Endothelial cell of umbilical vein (primary cell): ENCODE measurements around the gene TTC9B. TPM values are rescaled to one million over a fixed set of nuclear protein-coding genes. Genes with fewer than 3 reads are reported as not detected.

ENCODE experiments used
- BruUV-seq: library from RNA; stranded (reverse); fragments of 400-500 nt; replicated peaks from 2 replicates; lab custom pipeline; 2021; lab: Mats Ljungman, UMichigan
- CTCF ChIA-PET: fragments of 300-600, 350-600 bp; sonication (Branson Sonifier 250); formaldehyde crosslinking; loops from one replicate; lab custom pipeline; 2021; ENCODE audit warnings: antibody characterized with exemption, inconsistent platforms; lab: Charles Lee
- POLR2A ChIA-PET: fragments of 300-600, 350-600 bp; sonication (Branson Sonifier 250); formaldehyde crosslinking; loops from one replicate; lab custom pipeline; 2021; ENCODE audit warnings: antibody characterized with exemption, inconsistent platforms; lab: Charles Lee
- DNase-seq: peaks from one replicate; pipeline ENCODE4 v3.0.0-alpha.2; 2011; ENCODE audit warnings: low read depth, low spot score
- FAIRE-seq: peaks from 2 replicates; lab custom pipeline; 2011; peaks lifted over from hg19 to GRCh38; lab: Jason Lieb, UNC
- H2AFZ ChIP-seq: 2 replicates; pipeline ENCODE4 v1.6.0; 2012; ENCODE audit warnings: low read depth, low read length, control low read depth, inconsistent platforms
- H3K27ac ChIP-seq: 2 replicates; pipeline ENCODE4 v1.5.1; 2011; ENCODE audit warnings: low read depth, mild to moderate bottlenecking, control low read depth, low read length, moderate library complexity; ENCODE audit not compliant: insufficient read depth
- H3K27me3 ChIP-seq, 2 experiments: 2 replicates each; pipeline versions ENCODE4 v1.6.0 to v1.6.1; 2011; ENCODE audit warnings: low read length in 2 of 2, mixed read lengths in 1 of 2; ENCODE audit not compliant: control insufficient read depth in 2 of 2, insufficient read depth in 2 of 2
- H3K36me3 ChIP-seq, 2 experiments: 2 replicates in 1 of 2; 3 replicates in 1 of 2; pipeline ENCODE4 v1.5.1; 2011; ENCODE audit warnings: low read length in 2 of 2, mild to moderate bottlenecking in 1 of 2, moderate library complexity in 1 of 2; ENCODE audit not compliant: control insufficient read depth in 2 of 2, insufficient read depth in 2 of 2; ENCODE audit errors: extremely low read depth in 1 of 2
- H3K4me1 ChIP-seq: 3 replicates; pipeline ENCODE4 v1.5.1; 2011; ENCODE audit warnings: mild to moderate bottlenecking, low read length; ENCODE audit not compliant: control insufficient read depth, insufficient read depth; ENCODE audit errors: extremely low read depth
- H3K4me2 ChIP-seq: 2 replicates; pipeline ENCODE4 v1.6.1; 2011; ENCODE audit warnings: low read length, control low read depth, mixed read lengths; ENCODE audit not compliant: insufficient read depth
- H3K4me3 ChIP-seq, 3 experiments: fragments of 200-600 bp in 1 of 3; sonication (generic), shearing (Covaris generic) in 1 of 3; replicated peaks in 1 of 3; 2 replicates each; pipeline ENCODE4 v1.5.1; 2011 to 2016; ENCODE audit warnings: control low read depth in 3 of 3, low read length in 3 of 3, mild to moderate bottlenecking in 2 of 3, inconsistent platforms in 1 of 3, low read depth in 1 of 3, moderate library complexity in 1 of 3; ENCODE audit not compliant: insufficient read depth in 1 of 3
- H3K79me2 ChIP-seq: 2 replicates; pipeline ENCODE4 v1.6.0; 2012; ENCODE audit warnings: low read length, inconsistent platforms; ENCODE audit not compliant: control insufficient read depth, insufficient read depth
- H3K9ac ChIP-seq: replicated peaks from 2 replicates; pipeline ENCODE3; 2011; ENCODE audit warnings: low read length, control low read depth; ENCODE audit not compliant: insufficient read depth; ENCODE audit errors: extremely low read depth
- H3K9me1 ChIP-seq: replicated peaks from 3 replicates; pipeline ENCODE4 v1.6.0; 2011; ENCODE audit warnings: mild to moderate bottlenecking, low read length; ENCODE audit not compliant: control insufficient read depth, insufficient read depth; ENCODE audit errors: extremely low read depth
- H3K9me3 ChIP-seq: replicated peaks from 2 replicates; pipeline ENCODE4 v1.5.1; 2012; ENCODE audit warnings: low read length, inconsistent platforms; ENCODE audit not compliant: control insufficient read depth, insufficient read depth
- H4K20me1 ChIP-seq: replicated peaks from 2 replicates; pipeline ENCODE3; 2011; ENCODE audit warnings: mild to moderate bottlenecking, low read length; ENCODE audit not compliant: control insufficient read depth, insufficient read depth; ENCODE audit errors: extremely low read depth
- EZH2 ChIP-seq: IDR thresholded peaks from 2 replicates; pipeline ENCODE4 v1.6.1; 2012; ENCODE audit warnings: borderline replicate concordance, low read depth, mild to moderate bottlenecking, moderate library complexity, low read length, inconsistent platforms; ENCODE audit not compliant: severe bottlenecking
- FOS ChIP-seq: IDR thresholded peaks from 2 replicates; pipeline ENCODE4 v1.6.1; 2011; ENCODE audit warnings: mild to moderate bottlenecking, low read length, moderate library complexity, borderline replicate concordance; ENCODE audit not compliant: insufficient read depth
- GATA2 ChIP-seq: IDR thresholded peaks from 2 replicates; pipeline ENCODE4 v1.7.0; 2011; ENCODE audit warnings: low read depth, mild to moderate bottlenecking, moderate library complexity, mixed read lengths, low read length; ENCODE audit not compliant: insufficient read length, insufficient read depth
- JUN ChIP-seq: IDR thresholded peaks from 2 replicates; pipeline ENCODE4 v1.6.1; 2011; ENCODE audit warnings: borderline replicate concordance, low read depth; ENCODE audit not compliant: insufficient read length, insufficient read depth
- MYC ChIP-seq: IDR thresholded peaks from one replicate; pipeline ENCODE4 v1.6.1; 2011; ENCODE audit warnings: mild to moderate bottlenecking, low read depth, low read length
- POLR2A ChIP-seq: IDR thresholded peaks from 2 replicates; pipeline ENCODE4 v1.6.1; 2012; ENCODE audit warnings: low read depth, mild to moderate bottlenecking, control low read depth, low read length
- POLR2AphosphoS5 ChIP-seq: IDR thresholded peaks from 2 replicates; pipeline ENCODE4 v1.6.1; 2012; ENCODE audit warnings: low read depth, mild to moderate bottlenecking, control low read depth, low read length, moderate library complexity; ENCODE audit not compliant: insufficient read depth
- dilution Hi-C: fragments of 300-500 bp; cut with MboI; formaldehyde crosslinking; loops from one replicate; pipeline ENCODE4 v1.15.0; 2019; ENCODE audit warnings: low sequenced_read_pairs; ENCODE audit not compliant: extremely low pct_ligation_motif_present
- intact Hi-C: fragments of 100-400 bp; cut with micrococcal nuclease; formaldehyde crosslinking; loops from one replicate; pipeline ENCODE4 v1.10.0; 2022
- polyA plus RNA-seq, 4 experiments: library from polyadenylated mRNA; depleted of rRNA in 3 of 4; stranded (reverse) in 3 of 4; unstranded in 1 of 4; fragments of >200 nt; gene quantifications; 2 replicates each; pipeline versions ENCODE4 v1.2.1 to v1.2.3, GENCODE V29; 2011 to 2012; ENCODE audit warnings: missing spikeins in 1 of 4
- total RNA-seq: library from RNA; stranded (reverse); gene quantifications from 2 replicates; pipeline ENCODE4 v1.2.3, GENCODE V29; 2021
- TF ChIP-seq, protein P1 (sequence below), 2 donors: IDR thresholded peaks; 1 replicate in 1 of 2; 2 replicates in 1 of 2; pipeline ENCODE4 v1.5.1; 2011; ENCODE audit warnings: low read length in 2 of 2, mild to moderate bottlenecking in 2 of 2, moderate library complexity in 2 of 2, control low read depth in 1 of 2, inconsistent platforms in 1 of 2, low read depth in 1 of 2; ENCODE audit not compliant: insufficient read depth in 1 of 2; ENCODE audit errors: extremely low read depth in 1 of 2
- TF ChIP-seq, protein P2 (sequence below): IDR thresholded peaks from 2 replicates; pipeline ENCODE4 v1.6.1; 2011; ENCODE audit not compliant: insufficient read depth, insufficient read length

Gene TTC9B
- total and polyA plus RNA-seq, 2 donors (not counting 3 experiments of a cell fraction or from before 2014, with no cell fraction given): not detected

- FAIRE-seq: no peak
- POLR2A ChIA-PET: no interaction called here
- peaks cover 28% of the 10 kb centered on the region for H3K79me2 ChIP-seq
Measured at GRCh38 chr19:40263440-40264313, 45.5 kb upstream of the TTC9B start.

More at GRCh38 chr19:40263440-40264313, 45.5 kb upstream of the TTC9B start:
- no peak overlapping the region for H2AFZ ChIP-seq
- H3K9me3 ChIP-seq: no peaks in the 10 kb centered on the region
- H3K9me1 ChIP-seq: no peaks in the 10 kb centered on the region
- no peaks in the 10 kb centered on the region for H4K20me1 ChIP-seq
- H3K36me3 ChIP-seq: peaks cover 2 to 9% of the 10 kb centered on the region in 2 experiments
- no peaks in the 10 kb centered on the region for H3K27me3 ChIP-seq
- no peak overlapping the region for H3K27ac ChIP-seq
- no peak overlapping the region for H3K4me3 ChIP-seq
- no peak overlapping the region for H3K9ac ChIP-seq
- no peak overlapping the region for H3K4me2 ChIP-seq
- H3K4me1 ChIP-seq: no peaks in the 10 kb centered on the region
- CTCF ChIA-PET: interaction anchor here (1.5 kb wide), 1 partner anchor 14 kb away, joined by 3 read pairs; no protein-coding TSS in a partner anchor
- BruUV-seq: no TSS peak
- dilution Hi-C loops: no loop called here
- intact Hi-C loops: no loop called here
- DNase-seq: no peak
- TF ChIP-seq, protein P1, sequence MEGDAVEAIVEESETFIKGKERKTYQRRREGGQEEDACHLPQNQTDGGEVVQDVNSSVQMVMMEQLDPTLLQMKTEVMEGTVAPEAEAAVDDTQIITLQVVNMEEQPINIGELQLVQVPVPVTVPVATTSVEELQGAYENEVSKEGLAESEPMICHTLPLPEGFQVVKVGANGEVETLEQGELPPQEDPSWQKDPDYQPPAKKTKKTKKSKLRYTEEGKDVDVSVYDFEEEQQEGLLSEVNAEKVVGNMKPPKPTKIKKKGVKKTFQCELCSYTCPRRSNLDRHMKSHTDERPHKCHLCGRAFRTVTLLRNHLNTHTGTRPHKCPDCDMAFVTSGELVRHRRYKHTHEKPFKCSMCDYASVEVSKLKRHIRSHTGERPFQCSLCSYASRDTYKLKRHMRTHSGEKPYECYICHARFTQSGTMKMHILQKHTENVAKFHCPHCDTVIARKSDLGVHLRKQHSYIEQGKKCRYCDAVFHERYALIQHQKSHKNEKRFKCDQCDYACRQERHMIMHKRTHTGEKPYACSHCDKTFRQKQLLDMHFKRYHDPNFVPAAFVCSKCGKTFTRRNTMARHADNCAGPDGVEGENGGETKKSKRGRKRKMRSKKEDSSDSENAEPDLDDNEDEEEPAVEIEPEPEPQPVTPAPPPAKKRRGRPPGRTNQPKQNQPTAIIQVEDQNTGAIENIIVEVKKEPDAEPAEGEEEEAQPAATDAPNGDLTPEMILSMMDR (IDR thresholded peaks at IDR 0.05; ENCODE audit: extremely low read depth in 1 of 2, insufficient read depth in 1 of 2, low read depth in 1 of 2, low read length in 2 of 2): no peak
- TF ChIP-seq EZH2 (no peak), POLR2AphosphoS5 (no peak), MYC (no peak), POLR2A (no peak), JUN (no peak), FOS (no peak), GATA2 (no peak)
- TF ChIP-seq, protein P2, sequence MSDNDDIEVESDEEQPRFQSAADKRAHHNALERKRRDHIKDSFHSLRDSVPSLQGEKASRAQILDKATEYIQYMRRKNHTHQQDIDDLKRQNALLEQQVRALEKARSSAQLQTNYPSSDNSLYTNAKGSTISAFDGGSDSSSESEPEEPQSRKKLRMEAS: no peak
